Spleen (tissue), 7 donors: ENCODE results near the gene PA2G4.

ENCODE experiments used
- POLR2A ChIP-seq, 3 donors: fragments of 450-650 bp; IDR thresholded peaks; one replicate each; pipeline ENCODE4 v1.5.1; 2017; ENCODE audit warnings: antibody characterized with exemption in 3 of 3, mild to moderate bottlenecking in 1 of 3
- TF ChIP-seq, protein P1 (sequence below), 11 experiments: fragments of 200-600 bp in 7 of 11; fragments of 450-650 bp in 4 of 11; sonication (generic) in 4 of 11; IDR thresholded peaks in 8 of 11; conservative IDR thresholded peaks in 3 of 11; 1 replicate in 7 of 11; 2 replicates in 4 of 11; pipeline versions ENCODE4 v1.4.0 to v1.8.0; 2016 to 2021; ENCODE audit warnings: antibody characterized with exemption in 11 of 11, inconsistent platforms in 4 of 11, mild to moderate bottlenecking in 1 of 11
- donor health status: DM: no; HTN: no; CAD: no; lungs with moderate emphysema.
- donor health status: DM: no; HTN: no; CAD: no.
- donor health status: DM: no; HTN: no; CAD: no.

DNA sequence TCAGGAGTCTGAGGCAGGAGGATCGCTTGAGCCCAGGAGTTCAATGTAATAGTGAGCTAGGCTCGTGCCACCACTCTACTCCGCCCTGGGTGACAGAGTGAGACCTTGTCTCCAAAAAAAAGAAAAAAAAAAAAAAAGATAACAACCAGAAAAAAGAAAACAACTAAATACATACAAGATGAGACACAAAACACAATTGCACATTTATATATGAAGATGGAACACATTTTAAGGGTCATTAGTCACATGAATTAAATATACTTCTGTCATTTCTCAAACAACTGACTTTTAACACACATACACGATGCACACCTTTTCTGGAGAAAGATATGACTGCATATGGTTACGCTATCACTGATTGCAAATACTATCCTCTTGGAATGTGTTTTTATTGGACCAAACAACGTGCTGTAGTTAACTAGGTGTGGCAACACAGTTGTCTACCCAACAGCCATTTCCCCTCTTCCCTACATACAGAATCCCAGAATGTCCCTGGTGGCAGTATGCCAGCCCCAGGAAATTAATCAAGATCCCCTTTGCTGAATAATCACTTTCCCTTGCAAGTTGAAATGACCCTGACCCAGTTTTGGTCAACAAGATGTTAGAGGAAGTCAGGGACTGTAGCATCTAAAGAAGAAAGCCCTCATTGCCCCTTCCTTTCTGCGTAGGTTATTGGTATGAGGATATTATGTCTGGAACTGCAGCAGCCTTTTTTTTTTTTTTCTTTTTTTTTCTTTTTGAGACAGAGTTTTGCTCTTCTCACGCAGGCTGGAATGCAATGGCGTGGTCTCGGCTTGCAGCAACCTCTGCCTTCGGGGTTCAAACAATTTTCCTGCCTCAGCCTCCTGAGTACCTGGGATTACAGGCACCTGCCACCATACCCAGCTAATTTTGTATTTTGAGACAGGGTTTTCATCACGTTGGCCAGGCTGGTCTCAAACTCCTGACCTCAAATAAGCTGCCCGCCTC, 42.4 kb downstream of the PA2G4 start:
- TF ChIP-seq POLR2A (IDR thresholded peaks at IDR 0.05): no peak
- TF ChIP-seq, protein P1, sequence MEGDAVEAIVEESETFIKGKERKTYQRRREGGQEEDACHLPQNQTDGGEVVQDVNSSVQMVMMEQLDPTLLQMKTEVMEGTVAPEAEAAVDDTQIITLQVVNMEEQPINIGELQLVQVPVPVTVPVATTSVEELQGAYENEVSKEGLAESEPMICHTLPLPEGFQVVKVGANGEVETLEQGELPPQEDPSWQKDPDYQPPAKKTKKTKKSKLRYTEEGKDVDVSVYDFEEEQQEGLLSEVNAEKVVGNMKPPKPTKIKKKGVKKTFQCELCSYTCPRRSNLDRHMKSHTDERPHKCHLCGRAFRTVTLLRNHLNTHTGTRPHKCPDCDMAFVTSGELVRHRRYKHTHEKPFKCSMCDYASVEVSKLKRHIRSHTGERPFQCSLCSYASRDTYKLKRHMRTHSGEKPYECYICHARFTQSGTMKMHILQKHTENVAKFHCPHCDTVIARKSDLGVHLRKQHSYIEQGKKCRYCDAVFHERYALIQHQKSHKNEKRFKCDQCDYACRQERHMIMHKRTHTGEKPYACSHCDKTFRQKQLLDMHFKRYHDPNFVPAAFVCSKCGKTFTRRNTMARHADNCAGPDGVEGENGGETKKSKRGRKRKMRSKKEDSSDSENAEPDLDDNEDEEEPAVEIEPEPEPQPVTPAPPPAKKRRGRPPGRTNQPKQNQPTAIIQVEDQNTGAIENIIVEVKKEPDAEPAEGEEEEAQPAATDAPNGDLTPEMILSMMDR (IDR thresholded peaks at IDR 0.05 in 8 of 11, conservative IDR thresholded peaks at IDR 0.05 in 3 of 11): no peak
